Measurements from ENCODE around the gene QRSL1. TPM values are rescaled to one million over a fixed set of nuclear protein-coding genes. Genes with fewer than 3 reads are reported as not detected.

The QRSL1 gene
- total RNA-seq, 2 experiments from 2014 or later, result 11.6 to 12.2 TPM

Other genes starting within 250 kb of the QRSL1 start
- 1 to 10 TPM; 5.8 to 7.7 TPM for gene RTN4IP1, start 80 bp upstream of the QRSL1 start, total RNA-seq